ENCODE data around the gene CLIP2.

The CLIP2 gene

DNA sequence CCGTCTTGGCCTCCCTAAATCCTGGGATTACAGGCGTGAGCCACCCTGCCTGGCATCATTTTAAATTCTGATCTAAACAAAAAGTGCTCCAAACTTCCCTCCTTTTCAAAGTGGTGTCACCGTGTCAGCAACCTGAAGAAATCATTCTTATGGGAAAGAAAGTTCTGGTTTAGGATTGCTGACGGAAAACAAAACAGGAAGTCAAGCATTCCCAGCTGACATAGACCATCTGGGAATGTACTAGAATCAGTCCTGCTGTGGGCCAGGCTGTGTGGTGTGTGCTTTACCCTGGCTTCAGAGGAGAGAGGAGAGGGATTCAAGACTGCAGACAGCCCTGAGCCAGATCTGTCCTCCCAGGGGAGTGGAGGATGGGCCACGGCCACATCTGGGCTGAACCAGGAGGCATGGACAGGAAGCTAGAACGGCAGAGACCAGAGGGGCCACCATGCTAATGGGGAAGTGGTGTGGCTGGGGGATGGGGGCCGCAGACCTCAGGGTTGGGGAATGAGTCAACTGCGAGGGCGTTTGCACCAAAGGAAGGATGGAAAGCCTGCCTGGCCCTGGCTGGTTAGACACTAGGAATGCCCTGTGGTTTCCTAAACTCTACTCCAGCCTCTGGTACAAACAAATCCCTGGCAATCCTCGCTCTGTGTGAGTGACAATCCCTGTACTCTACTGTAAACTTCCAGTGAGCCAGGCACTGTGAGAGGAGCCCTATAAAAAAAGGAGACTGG, 16.7 kb upstream of the CLIP2 start:
- peak; percentile 61 for DNase-seq (ENCODE audit: low read depth)

DNA sequence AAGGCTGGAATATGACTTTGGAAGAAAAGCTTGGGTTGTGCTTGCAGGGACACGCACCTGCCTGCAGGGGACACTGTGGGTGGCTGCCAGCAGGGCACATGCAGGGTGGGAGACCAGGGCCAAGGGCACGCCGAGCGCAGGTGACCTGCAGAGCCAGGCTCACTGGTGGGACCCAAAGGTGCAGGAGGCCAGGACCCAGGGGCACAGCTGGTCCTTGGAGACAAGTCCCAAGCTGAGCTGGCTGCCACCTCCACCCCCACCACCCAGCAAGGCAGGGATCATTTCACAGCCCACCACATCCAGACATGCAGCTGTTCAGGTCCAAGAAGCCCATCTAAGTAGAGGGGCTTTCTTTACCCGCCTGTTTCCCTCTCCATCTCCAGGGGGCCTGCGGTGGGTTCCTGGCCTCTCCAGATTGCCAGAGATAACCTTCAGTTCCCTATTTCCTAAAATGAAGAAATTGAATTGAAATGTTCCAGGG, 13.8 kb upstream of the CLIP2 start:
- TF ChIP-seq, protein P1, sequence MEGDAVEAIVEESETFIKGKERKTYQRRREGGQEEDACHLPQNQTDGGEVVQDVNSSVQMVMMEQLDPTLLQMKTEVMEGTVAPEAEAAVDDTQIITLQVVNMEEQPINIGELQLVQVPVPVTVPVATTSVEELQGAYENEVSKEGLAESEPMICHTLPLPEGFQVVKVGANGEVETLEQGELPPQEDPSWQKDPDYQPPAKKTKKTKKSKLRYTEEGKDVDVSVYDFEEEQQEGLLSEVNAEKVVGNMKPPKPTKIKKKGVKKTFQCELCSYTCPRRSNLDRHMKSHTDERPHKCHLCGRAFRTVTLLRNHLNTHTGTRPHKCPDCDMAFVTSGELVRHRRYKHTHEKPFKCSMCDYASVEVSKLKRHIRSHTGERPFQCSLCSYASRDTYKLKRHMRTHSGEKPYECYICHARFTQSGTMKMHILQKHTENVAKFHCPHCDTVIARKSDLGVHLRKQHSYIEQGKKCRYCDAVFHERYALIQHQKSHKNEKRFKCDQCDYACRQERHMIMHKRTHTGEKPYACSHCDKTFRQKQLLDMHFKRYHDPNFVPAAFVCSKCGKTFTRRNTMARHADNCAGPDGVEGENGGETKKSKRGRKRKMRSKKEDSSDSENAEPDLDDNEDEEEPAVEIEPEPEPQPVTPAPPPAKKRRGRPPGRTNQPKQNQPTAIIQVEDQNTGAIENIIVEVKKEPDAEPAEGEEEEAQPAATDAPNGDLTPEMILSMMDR (IDR thresholded peaks at IDR 0.05; ENCODE audit: insufficient read depth, low read depth, low read length, missing control alignments) = peak; percentile 61
- DNase-seq (ENCODE audit: low read depth) = no peak
- no peak overlapping the region for H3K4me3 ChIP-seq (ENCODE audit: low read length)

More for the DNA sequence above, 16.7 kb upstream of the CLIP2 start:
- no peak overlapping the region for H3K4me3 ChIP-seq (ENCODE audit: low read length)
- TF ChIP-seq, protein P1 (IDR thresholded peaks at IDR 0.05; ENCODE audit: insufficient read depth, low read depth, low read length, missing control alignments) = no peak

DNA sequence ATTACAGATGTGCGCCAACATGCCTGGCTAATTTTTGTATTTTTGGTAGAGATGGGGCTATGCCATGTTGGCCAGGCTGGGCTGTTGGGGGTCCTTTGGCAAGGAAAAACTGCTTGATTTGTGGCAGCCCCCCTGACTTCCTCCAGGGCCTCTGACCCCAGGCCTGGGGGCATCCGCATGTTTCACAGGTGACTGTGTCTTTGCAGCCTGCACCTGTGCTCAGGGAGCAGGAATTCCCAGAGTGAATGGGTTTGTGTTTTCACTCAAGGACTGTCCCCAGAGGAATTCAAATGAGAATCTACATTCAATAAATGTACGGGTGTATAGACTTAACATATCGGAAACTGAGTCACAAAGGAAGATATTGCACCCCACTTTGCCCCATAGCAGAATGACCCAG, 11.6 kb upstream of the CLIP2 start:
- DNase-seq (ENCODE audit: low read depth) = no peak
- TF ChIP-seq, protein P1 (IDR thresholded peaks at IDR 0.05; ENCODE audit: insufficient read depth, low read depth, low read length, missing control alignments) = no peak
- no peak overlapping the region for H3K4me3 ChIP-seq (ENCODE audit: low read length)

DNA sequence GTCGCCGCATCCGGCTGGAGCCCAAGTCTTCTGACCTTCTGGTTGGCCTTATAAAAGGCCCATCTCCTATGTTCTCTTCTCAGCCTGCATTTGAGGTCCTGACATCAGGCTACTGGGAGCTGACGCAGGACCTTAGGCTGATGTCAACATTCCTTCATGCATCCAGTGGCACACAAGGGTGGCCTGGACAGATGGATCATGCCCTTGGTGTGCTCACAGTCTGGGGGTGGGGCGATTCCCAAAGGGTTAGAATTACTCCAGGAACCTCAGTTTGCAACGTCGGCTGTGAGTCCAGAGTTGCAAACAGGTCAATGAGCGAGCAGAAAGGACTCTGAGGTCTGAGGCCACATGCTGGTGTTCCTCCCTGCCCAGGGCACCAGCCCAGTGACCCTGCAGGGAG, 8.2 kb upstream of the CLIP2 start:
- DNase-seq (ENCODE audit: low read depth) = no peak
- H3K4me3 ChIP-seq (ENCODE audit: low read length) = no peak overlapping the region

DNA sequence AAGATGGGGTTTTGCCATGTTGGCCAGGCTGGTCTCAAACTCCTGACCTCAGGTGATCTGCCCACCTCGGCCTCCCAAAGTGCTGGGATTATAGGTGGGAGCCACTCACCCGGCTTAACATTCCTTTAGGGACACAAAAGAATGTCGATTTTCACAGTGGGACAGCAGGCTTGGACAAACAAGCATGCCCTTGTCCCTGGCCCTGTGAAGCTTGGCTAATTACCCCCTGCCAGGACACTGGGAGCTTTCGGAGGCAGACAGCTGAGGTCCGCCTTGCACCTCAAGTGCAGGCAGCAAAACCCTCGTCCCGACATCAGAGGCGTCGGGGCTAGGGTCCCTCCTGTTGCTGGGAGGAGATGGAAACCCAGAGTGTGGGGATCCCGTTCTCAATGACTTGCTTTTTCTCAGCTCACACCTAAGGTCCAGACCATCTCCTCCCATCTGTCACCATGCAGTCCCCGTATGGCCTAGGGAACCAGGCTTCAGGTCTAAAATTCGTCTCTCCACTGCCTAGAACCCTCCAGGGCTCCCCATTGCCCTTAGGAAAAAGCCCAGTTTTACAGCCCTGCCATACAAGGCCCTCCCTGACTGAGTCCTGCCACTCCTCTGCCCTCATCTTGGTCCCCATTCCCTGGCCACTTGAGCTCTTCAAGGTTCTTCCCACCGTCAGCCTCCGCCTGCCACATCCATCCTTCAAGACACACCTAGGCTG, 6.3 kb upstream of the CLIP2 start:
- TF ChIP-seq, protein P1 (IDR thresholded peaks at IDR 0.05; ENCODE audit: insufficient read depth, low read depth, low read length, missing control alignments) = no peak
- no peak overlapping the region for H3K4me3 ChIP-seq (ENCODE audit: low read length)

More for the DNA sequence above, 8.2 kb upstream of the CLIP2 start:
- TF ChIP-seq, protein P1 (IDR thresholded peaks at IDR 0.05; ENCODE audit: insufficient read depth, low read depth, low read length, missing control alignments) = no peak

DNA sequence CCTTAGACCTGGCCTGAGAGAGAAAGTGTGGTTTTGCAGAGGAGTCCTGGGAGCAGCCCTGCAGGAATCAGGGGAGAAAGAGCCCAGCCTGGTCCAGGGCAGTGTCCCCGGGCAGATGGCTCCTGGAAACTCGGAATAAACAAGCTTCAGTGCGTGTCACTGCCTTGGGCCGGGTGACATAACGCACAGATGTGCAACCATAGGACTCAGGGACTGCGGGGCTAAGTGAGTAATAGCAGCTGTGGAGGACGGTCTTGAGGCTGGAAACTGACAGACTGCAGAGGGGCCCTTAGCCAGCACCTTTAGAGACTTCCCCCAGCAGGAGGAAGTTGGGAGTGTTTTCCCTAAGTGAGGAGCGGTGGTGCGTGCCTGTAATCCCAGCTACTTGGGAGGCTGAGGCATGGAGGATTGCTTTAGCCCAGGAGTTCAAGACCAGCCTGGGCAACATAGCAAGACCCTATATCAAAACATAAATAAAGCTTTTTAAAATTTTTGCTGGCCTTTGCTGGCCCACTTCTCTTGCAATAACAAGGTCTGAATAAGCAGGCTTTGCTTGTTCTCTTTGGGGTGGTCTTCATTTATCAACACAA, 5.3 kb upstream of the CLIP2 start:
- no peak for DNase-seq (ENCODE audit: low read depth)
- H3K4me3 ChIP-seq (ENCODE audit: low read length) = no peak overlapping the region

More for the DNA sequence above, 6.3 kb upstream of the CLIP2 start:
- DNase-seq (ENCODE audit: low read depth) = no peak

More for the DNA sequence above, 5.3 kb upstream of the CLIP2 start:
- TF ChIP-seq, protein P1 (IDR thresholded peaks at IDR 0.05; ENCODE audit: insufficient read depth, low read depth, low read length, missing control alignments) = no peak

All from epithelial cell of esophagus (primary cell).